ENCODE measurements around the gene CDK14. TPM values are rescaled to one million over a fixed set of nuclear protein-coding genes. Genes with fewer than 3 reads are reported as not detected.

CDK14 gene
- total RNA-seq, 5 donors from 2014 or later (not counting 1 experiment from before 2014, with no cell fraction given) = 0.86 to 6.6 (median 1.6) TPM

DNA sequence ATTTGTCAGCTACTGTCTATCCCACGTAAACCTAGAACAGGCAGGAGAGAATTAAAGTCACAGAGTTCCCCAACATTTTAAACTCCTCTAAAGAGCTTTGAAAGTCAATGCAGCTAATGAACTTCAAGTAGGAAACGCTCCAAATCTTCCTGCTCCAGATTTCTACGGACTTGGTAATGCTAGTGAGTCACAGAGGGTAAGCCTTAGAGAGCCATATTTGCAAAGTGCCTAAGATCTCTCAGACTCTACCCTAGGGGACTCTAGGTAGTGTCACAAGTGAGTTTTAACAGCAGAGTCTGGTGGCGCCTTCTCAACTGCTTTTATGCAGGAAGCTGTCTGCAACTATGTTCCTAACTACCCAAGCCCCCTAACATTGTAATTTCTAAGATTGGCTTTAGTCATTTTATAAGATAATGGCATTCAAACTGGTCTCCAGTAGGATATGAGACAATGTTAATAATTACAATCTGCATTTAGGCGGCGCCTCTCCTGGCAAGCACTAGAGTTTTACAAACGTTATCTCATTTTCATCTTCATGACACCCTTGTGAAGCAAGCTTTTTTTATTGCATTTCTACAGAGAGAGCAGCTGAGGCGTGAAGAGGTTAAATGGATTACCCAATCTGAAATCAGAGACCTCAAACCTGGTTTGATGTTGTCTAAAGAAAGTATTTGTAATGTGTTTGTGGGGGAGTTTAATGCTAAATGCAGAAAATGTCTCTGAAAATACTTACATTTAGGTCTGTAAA lies 646.1 kb downstream of the CDK14 start:
- Mint-ChIP-seq H3K36me3 (no peaks in the 10 kb centered on the region), H3K27ac (no peak overlapping the region), H3K4me1 (no peaks in the 10 kb centered on the region), H3K9me3 (no peaks in the 10 kb centered on the region), H3K4me3 (no peak overlapping the region), H3K27me3 (peaks cover 4 to 12% of the 10 kb centered on the region in 2 donors)
- H3K36me3 ChIP-seq (ENCODE audit: control insufficient read depth in 2 of 2, extremely low read depth in 1 of 2, insufficient read depth in 1 of 2, low read length in 1 of 2) = no peaks in the 10 kb centered on the region
- ATAC-seq (replicated peaks in 1 of 4) (no peak), DNase-seq (no peak)
- no peaks in the 10 kb centered on the region for H3K27me3 ChIP-seq (replicated peaks in 1 of 2; ENCODE audit: control insufficient read depth in 2 of 2, extremely low read depth in 1 of 2, insufficient read depth in 2 of 2, low read length in 1 of 2)
- WGBS (ENCODE audit: insufficient coverage) = 89% methylated on average over 3 of the region's 8 CpGs
- H3K4me3 ChIP-seq (ENCODE audit: control insufficient read depth in 1 of 2, extremely low read depth in 1 of 2, low read length in 1 of 2) = no peak overlapping the region
- no peak overlapping the region for H3K27ac ChIP-seq (ENCODE audit: low read length)
- no peaks in the 10 kb centered on the region for H3K4me1 ChIP-seq (ENCODE audit: control insufficient read depth in 1 of 2, extremely low read depth in 1 of 2, insufficient read depth in 2 of 2, low read length in 2 of 2)
- CTCF ChIA-PET = no interaction called here
- H3K9me3 ChIP-seq = no peaks in the 10 kb centered on the region
- POLR2A ChIA-PET = no interaction called here

GRCh38 chr7:91243591-91244301 lies 647.6 kb downstream of the CDK14 start:
- no peak for DNase-seq
- ChIA-PET CTCF (no interaction called here), POLR2A (interaction anchor here in 1 of 2 donors (0.6 kb wide), 1 partner anchor 612 kb away, joined by 3 read pairs; no protein-coding TSS in a partner anchor)
- Histone ChIP-seq H3K4me3 (ENCODE audit: control insufficient read depth in 1 of 2, extremely low read depth in 1 of 2, low read length in 1 of 2) (no peak overlapping the region), H3K9me3 (no peaks in the 10 kb centered on the region), H3K36me3 (ENCODE audit: control insufficient read depth in 2 of 2, extremely low read depth in 1 of 2, insufficient read depth in 1 of 2, low read length in 1 of 2) (no peaks in the 10 kb centered on the region), H3K4me1 (ENCODE audit: control insufficient read depth in 1 of 2, extremely low read depth in 1 of 2, insufficient read depth in 2 of 2, low read length in 2 of 2) (no peaks in the 10 kb centered on the region), H3K27ac (ENCODE audit: low read length) (no peak overlapping the region), H3K27me3 (replicated peaks in 1 of 2; ENCODE audit: control insufficient read depth in 2 of 2, extremely low read depth in 1 of 2, insufficient read depth in 2 of 2, low read length in 1 of 2) (no peaks in the 10 kb centered on the region)
- Mint-ChIP-seq H3K36me3 (no peaks in the 10 kb centered on the region), H3K9me3 (no peaks in the 10 kb centered on the region), H3K4me1 (no peaks in the 10 kb centered on the region), H3K27me3 (peaks cover 4 to 12% of the 10 kb centered on the region in 2 donors), H3K4me3 (no peak overlapping the region), H3K27ac (no peak overlapping the region)
- no peak for ATAC-seq (replicated peaks in 1 of 4)
- 85% methylated on average over 2 of the region's 6 CpGs for WGBS (ENCODE audit: insufficient coverage)

- Histone ChIP-seq H3K4me3 (ENCODE audit: control insufficient read depth in 1 of 2, extremely low read depth in 1 of 2, low read length in 1 of 2) (no peak overlapping the region), H3K27me3 (replicated peaks in 1 of 2; ENCODE audit: control insufficient read depth in 2 of 2, extremely low read depth in 1 of 2, insufficient read depth in 2 of 2, low read length in 1 of 2) (no peaks in the 10 kb centered on the region), H3K27ac (ENCODE audit: low read length) (no peak overlapping the region), H3K9me3 (no peaks in the 10 kb centered on the region), H3K36me3 (ENCODE audit: control insufficient read depth in 2 of 2, extremely low read depth in 1 of 2, insufficient read depth in 1 of 2, low read length in 1 of 2) (no peaks in the 10 kb centered on the region), H3K4me1 (ENCODE audit: control insufficient read depth in 1 of 2, extremely low read depth in 1 of 2, insufficient read depth in 2 of 2, low read length in 2 of 2) (no peaks in the 10 kb centered on the region)
- CTCF ChIA-PET = no interaction called here
- Mint-ChIP-seq H3K27ac (no peak overlapping the region), H3K36me3 (no peaks in the 10 kb centered on the region), H3K4me1 (no peaks in the 10 kb centered on the region), H3K4me3 (no peak overlapping the region), H3K9me3 (no peaks in the 10 kb centered on the region), H3K27me3 (peaks cover 2 to 8% of the 10 kb centered on the region in 2 donors)
- POLR2A ChIA-PET = no interaction called here
- DNase-seq = no peak
- ATAC-seq (replicated peaks in 1 of 4) = no peak
Observed at GRCh38 chr7:91247500-91247899, 651.4 kb downstream of the CDK14 start.

- no peak for ATAC-seq (replicated peaks in 1 of 4)
- no CpG with 5 or more reads among the region's 2 CpGs for WGBS (ENCODE audit: insufficient coverage)
- CTCF ChIA-PET = interaction anchor here in 1 of 2 donors (0.9 kb wide), 1 partner anchor 95 kb away, joined by 3 read pairs; no protein-coding TSS in a partner anchor
Observed at GRCh38 chr7:91248996-91249395, 652.9 kb downstream of the CDK14 start.

GRCh38 chr7:91249506-91250233 lies 653.5 kb downstream of the CDK14 start:
- ATAC-seq (replicated peaks in 1 of 4) = no peak
- H3K9me3 Mint-ChIP-seq = peaks cover 0 to 7% (median 3%) of the 10 kb centered on the region in 3 donors
- CTCF ChIA-PET = interaction anchor here in 1 of 2 donors (0.9 kb wide), 1 partner anchor 94 kb away, joined by 3 read pairs; no protein-coding TSS in a partner anchor

More at GRCh38 chr7:91248996-91249395, 652.9 kb downstream of the CDK14 start:
- no peak overlapping the region for H3K4me3 Mint-ChIP-seq
- POLR2A ChIA-PET = no interaction called here
- H3K9me3 Mint-ChIP-seq = peaks cover 0 to 6% (median 0%) of the 10 kb centered on the region in 3 donors
- no peaks in the 10 kb centered on the region for H3K4me1 Mint-ChIP-seq
- H3K4me3 ChIP-seq (ENCODE audit: control insufficient read depth in 1 of 2, extremely low read depth in 1 of 2, low read length in 1 of 2) = no peak overlapping the region
- no peaks in the 10 kb centered on the region for H3K4me1 ChIP-seq (ENCODE audit: control insufficient read depth in 1 of 2, extremely low read depth in 1 of 2, insufficient read depth in 2 of 2, low read length in 2 of 2)
- no peaks in the 10 kb centered on the region for H3K36me3 Mint-ChIP-seq
- H3K27me3 Mint-ChIP-seq = peaks cover 5 to 9% of the 10 kb centered on the region in 2 donors
- H3K36me3 ChIP-seq (ENCODE audit: control insufficient read depth in 2 of 2, extremely low read depth in 1 of 2, insufficient read depth in 1 of 2, low read length in 1 of 2) = no peaks in the 10 kb centered on the region
- no peak overlapping the region for H3K27ac ChIP-seq (ENCODE audit: low read length)
- no peaks in the 10 kb centered on the region for H3K27me3 ChIP-seq (replicated peaks in 1 of 2; ENCODE audit: control insufficient read depth in 2 of 2, extremely low read depth in 1 of 2, insufficient read depth in 2 of 2, low read length in 1 of 2)
- no peak overlapping the region for H3K27ac Mint-ChIP-seq
- H3K9me3 ChIP-seq = no peaks in the 10 kb centered on the region
- DNase-seq = no peak

DNA sequence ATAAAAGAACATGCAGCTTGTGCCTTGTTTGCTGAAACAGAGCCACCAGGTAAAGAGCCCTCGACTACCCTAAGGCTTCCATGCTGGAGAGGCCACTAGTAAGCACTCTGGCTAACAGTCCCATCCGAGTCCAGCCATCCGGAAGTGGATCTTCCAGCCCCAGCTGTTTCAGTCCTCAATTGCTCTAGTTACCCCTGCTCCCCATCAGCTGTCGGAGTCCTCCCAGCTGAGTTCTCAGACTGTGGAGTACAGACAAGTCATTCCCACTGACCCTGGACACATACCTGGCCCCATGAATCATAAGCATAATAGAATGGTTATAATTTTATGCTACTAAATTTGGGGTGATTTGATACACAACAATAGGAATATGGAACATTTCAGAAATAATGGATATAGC lies 654.6 kb downstream of the CDK14 start:
- no peaks in the 10 kb centered on the region for H3K36me3 Mint-ChIP-seq
- H3K27me3 ChIP-seq (replicated peaks in 1 of 2; ENCODE audit: control insufficient read depth in 2 of 2, extremely low read depth in 1 of 2, insufficient read depth in 2 of 2, low read length in 1 of 2) = no peaks in the 10 kb centered on the region
- peaks cover 2 to 5% of the 10 kb centered on the region in 2 donors for H3K27me3 Mint-ChIP-seq
- H3K4me1 ChIP-seq (ENCODE audit: control insufficient read depth in 1 of 2, extremely low read depth in 1 of 2, insufficient read depth in 2 of 2, low read length in 2 of 2) = no peaks in the 10 kb centered on the region
- H3K9me3 ChIP-seq = no peaks in the 10 kb centered on the region
- no peak for DNase-seq
- no peaks in the 10 kb centered on the region for H3K4me1 Mint-ChIP-seq
- H3K4me3 ChIP-seq (ENCODE audit: control insufficient read depth in 1 of 2, extremely low read depth in 1 of 2, low read length in 1 of 2) = no peak overlapping the region
- no peak overlapping the region for H3K27ac Mint-ChIP-seq
- CTCF ChIA-PET = no interaction called here
- ATAC-seq (replicated peaks in 1 of 4) = no peak
- POLR2A ChIA-PET = no interaction called here
- H3K36me3 ChIP-seq (ENCODE audit: control insufficient read depth in 2 of 2, extremely low read depth in 1 of 2, insufficient read depth in 1 of 2, low read length in 1 of 2) = no peaks in the 10 kb centered on the region
- 73% methylated on average over 3 of the region's 4 CpGs for WGBS (ENCODE audit: insufficient coverage)
- H3K4me3 Mint-ChIP-seq = no peak overlapping the region
- H3K9me3 Mint-ChIP-seq = peaks cover 2 to 15% (median 5%) of the 10 kb centered on the region in 3 donors
- H3K27ac ChIP-seq (ENCODE audit: low read length) = no peak overlapping the region

More at GRCh38 chr7:91249506-91250233, 653.5 kb downstream of the CDK14 start:
- no peak overlapping the region for H3K27ac Mint-ChIP-seq
- WGBS (ENCODE audit: insufficient coverage) = no CpG with 5 or more reads among the region's 4 CpGs
- Histone ChIP-seq H3K27me3 (replicated peaks in 1 of 2; ENCODE audit: control insufficient read depth in 2 of 2, extremely low read depth in 1 of 2, insufficient read depth in 2 of 2, low read length in 1 of 2) (no peaks in the 10 kb centered on the region), H3K27ac (ENCODE audit: low read length) (no peak overlapping the region), H3K4me1 (ENCODE audit: control insufficient read depth in 1 of 2, extremely low read depth in 1 of 2, insufficient read depth in 2 of 2, low read length in 2 of 2) (no peaks in the 10 kb centered on the region), H3K36me3 (ENCODE audit: control insufficient read depth in 2 of 2, extremely low read depth in 1 of 2, insufficient read depth in 1 of 2, low read length in 1 of 2) (no peaks in the 10 kb centered on the region), H3K4me3 (ENCODE audit: control insufficient read depth in 1 of 2, extremely low read depth in 1 of 2, low read length in 1 of 2) (no peak overlapping the region), H3K9me3 (no peaks in the 10 kb centered on the region)
- no peak overlapping the region for H3K4me3 Mint-ChIP-seq
- no peak for DNase-seq
- H3K27me3 Mint-ChIP-seq = peaks cover 2 to 3% of the 10 kb centered on the region in 2 donors
- no peaks in the 10 kb centered on the region for H3K36me3 Mint-ChIP-seq
- POLR2A ChIA-PET = no interaction called here
- H3K4me1 Mint-ChIP-seq = no peaks in the 10 kb centered on the region
